ENCODE data around the gene TTC33.

The TTC33 gene

DNA sequence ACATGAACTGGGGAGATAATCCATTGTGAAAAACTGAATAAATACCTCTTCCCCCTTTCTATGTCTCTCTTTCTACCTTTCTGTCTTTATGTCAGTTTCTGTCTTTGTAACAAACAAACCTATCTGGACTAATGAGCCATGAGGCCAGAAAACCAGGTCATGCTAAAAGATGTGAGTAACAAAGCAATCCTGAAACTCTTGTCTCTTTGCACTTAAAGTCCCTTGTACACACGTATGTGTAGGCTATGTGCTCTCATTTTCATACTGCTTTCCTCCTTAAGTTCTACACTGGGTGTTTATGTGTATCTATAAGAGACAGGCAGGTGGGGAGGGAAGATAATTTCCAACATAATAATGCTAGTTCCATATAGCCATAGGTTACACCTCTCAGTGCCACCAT lies 199.9 kb downstream of the TTC33 start:
- Histone ChIP-seq H3K9me3 (ENCODE audit: insufficient read depth, low read length) (no peaks in the 10 kb centered on the region), H3K9ac (ENCODE audit: low read length) (no peak overlapping the region), H3K4me2 (ENCODE audit: low read length) (no peak overlapping the region), H3K27me3 (ENCODE audit: low read depth, low read length) (no peaks in the 10 kb centered on the region), H2AFZ (ENCODE audit: low read depth, low read length) (no peak overlapping the region), H3K79me2 (ENCODE audit: low read length) (no peaks in the 10 kb centered on the region), H4K20me1 (ENCODE audit: insufficient read depth, low read length) (no peaks in the 10 kb centered on the region), H3K36me3 (replicated peaks; ENCODE audit: low read depth, low read length) (no peaks in the 10 kb centered on the region), H3K4me3 (ENCODE audit: low read length) (no peak overlapping the region), H3K27ac (ENCODE audit: low read length) (no peak overlapping the region), H3K4me1 (ENCODE audit: low read length) (peaks cover 3% of the 10 kb centered on the region; the same call in 1 of the 2 replicates)
- TF ChIP-seq EZH2phosphoT487 (IDR thresholded peaks at IDR 0.05; ENCODE audit: low read depth): no peak
- TF ChIP-seq, protein P1, sequence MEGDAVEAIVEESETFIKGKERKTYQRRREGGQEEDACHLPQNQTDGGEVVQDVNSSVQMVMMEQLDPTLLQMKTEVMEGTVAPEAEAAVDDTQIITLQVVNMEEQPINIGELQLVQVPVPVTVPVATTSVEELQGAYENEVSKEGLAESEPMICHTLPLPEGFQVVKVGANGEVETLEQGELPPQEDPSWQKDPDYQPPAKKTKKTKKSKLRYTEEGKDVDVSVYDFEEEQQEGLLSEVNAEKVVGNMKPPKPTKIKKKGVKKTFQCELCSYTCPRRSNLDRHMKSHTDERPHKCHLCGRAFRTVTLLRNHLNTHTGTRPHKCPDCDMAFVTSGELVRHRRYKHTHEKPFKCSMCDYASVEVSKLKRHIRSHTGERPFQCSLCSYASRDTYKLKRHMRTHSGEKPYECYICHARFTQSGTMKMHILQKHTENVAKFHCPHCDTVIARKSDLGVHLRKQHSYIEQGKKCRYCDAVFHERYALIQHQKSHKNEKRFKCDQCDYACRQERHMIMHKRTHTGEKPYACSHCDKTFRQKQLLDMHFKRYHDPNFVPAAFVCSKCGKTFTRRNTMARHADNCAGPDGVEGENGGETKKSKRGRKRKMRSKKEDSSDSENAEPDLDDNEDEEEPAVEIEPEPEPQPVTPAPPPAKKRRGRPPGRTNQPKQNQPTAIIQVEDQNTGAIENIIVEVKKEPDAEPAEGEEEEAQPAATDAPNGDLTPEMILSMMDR (IDR thresholded peaks at IDR 0.05; ENCODE audit: low read depth, low read length): no peak

DNA sequence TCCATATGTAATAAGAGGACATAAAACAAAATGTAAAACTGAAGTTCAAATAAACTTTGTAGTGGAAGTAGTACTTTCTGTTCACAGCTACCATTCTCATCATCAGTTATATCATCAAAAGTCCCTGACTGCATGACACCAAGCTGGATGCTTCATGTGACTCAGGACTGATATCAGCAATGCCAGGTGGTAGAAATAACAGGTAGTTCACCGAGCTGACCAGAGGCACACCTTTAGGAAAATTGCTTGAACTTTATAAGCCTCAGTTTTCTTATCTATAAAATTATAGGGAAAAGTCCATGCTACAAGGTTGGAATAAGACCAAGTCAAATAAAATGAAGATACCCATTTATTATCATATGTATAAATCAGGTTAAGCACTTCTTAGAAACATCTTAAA lies 200.9 kb downstream of the TTC33 start:
- no peak overlapping the region for H3K27ac ChIP-seq (ENCODE audit: low read length)
- H3K79me2 ChIP-seq (ENCODE audit: low read length): no peaks in the 10 kb centered on the region
- H2AFZ ChIP-seq (ENCODE audit: low read depth, low read length): no peak overlapping the region
- no peaks in the 10 kb centered on the region for H4K20me1 ChIP-seq (ENCODE audit: insufficient read depth, low read length)
- TF ChIP-seq, protein P1 (IDR thresholded peaks at IDR 0.05; ENCODE audit: low read depth, low read length): no peak
- no peak for TF ChIP-seq EZH2phosphoT487 (IDR thresholded peaks at IDR 0.05; ENCODE audit: low read depth)
- peaks cover 3% of the 10 kb centered on the region; the same call in 1 of the 2 replicates for H3K4me1 ChIP-seq (ENCODE audit: low read length)
- H3K4me2 ChIP-seq (ENCODE audit: low read length): no peak overlapping the region
- H3K9ac ChIP-seq (ENCODE audit: low read length): no peak overlapping the region
- H3K4me3 ChIP-seq (ENCODE audit: low read length): no peak overlapping the region
- no peaks in the 10 kb centered on the region for H3K9me3 ChIP-seq (ENCODE audit: insufficient read depth, low read length)
- H3K36me3 ChIP-seq (replicated peaks; ENCODE audit: low read depth, low read length): no peaks in the 10 kb centered on the region
- no peaks in the 10 kb centered on the region for H3K27me3 ChIP-seq (ENCODE audit: low read depth, low read length)

DNA sequence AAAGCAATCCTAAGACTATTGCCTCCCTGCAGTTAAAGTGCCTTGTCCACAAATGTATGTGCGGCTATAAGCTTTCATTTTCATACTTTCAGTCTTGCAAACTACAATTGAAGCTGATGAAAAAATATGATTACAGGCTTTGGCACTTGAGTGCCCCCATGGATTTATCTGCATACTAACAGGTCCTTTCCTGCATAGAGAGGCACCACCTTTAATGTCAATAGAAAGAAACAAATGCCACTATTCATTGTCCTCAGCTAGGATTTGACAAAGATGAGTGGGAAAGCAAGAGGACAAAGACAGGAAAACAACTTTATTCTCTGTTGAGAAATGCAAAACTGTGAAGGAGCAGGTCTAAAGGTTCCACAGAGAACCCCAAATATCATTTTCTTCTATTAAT lies 201.7 kb downstream of the TTC33 start:
- Histone ChIP-seq H3K36me3 (replicated peaks; ENCODE audit: low read depth, low read length) (no peaks in the 10 kb centered on the region), H4K20me1 (ENCODE audit: insufficient read depth, low read length) (no peaks in the 10 kb centered on the region), H3K4me2 (ENCODE audit: low read length) (no peak overlapping the region), H3K27ac (ENCODE audit: low read length) (no peak overlapping the region), H3K79me2 (ENCODE audit: low read length) (no peaks in the 10 kb centered on the region), H3K9ac (ENCODE audit: low read length) (no peak overlapping the region), H3K9me3 (ENCODE audit: insufficient read depth, low read length) (no peaks in the 10 kb centered on the region), H3K4me1 (ENCODE audit: low read length) (peaks cover 3% of the 10 kb centered on the region; the same call in 1 of the 2 replicates), H3K4me3 (ENCODE audit: low read length) (no peak overlapping the region), H3K27me3 (ENCODE audit: low read depth, low read length) (no peaks in the 10 kb centered on the region), H2AFZ (ENCODE audit: low read depth, low read length) (no peak overlapping the region)
- TF ChIP-seq, protein P1 (IDR thresholded peaks at IDR 0.05; ENCODE audit: low read depth, low read length): no peak
- TF ChIP-seq EZH2phosphoT487 (IDR thresholded peaks at IDR 0.05; ENCODE audit: low read depth): no peak

DNA sequence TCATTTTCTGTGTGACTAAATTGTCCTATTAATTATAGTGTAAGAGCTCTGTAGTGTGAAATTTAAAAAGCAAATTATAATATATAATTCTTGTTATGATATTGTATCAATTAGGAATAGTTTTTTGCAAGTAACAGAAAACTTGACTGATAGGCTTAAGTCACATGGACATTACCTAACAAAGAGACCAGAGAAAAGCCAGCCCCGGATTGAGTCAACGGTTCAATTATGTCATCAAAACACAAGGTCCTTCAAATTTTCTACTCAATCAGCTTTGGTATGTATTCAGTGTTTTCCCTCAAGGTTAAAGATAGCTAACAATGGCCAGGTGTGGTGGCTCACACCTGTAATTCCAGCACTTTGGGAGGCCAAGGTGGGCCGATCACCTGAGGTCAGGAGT lies 202.8 kb downstream of the TTC33 start:
- Histone ChIP-seq H3K4me2 (ENCODE audit: low read length) (no peak overlapping the region), H3K4me1 (ENCODE audit: low read length) (peaks cover 3% of the 10 kb centered on the region; the same call in 1 of the 2 replicates), H3K9ac (ENCODE audit: low read length) (no peak overlapping the region), H2AFZ (ENCODE audit: low read depth, low read length) (no peak overlapping the region), H3K27me3 (ENCODE audit: low read depth, low read length) (no peaks in the 10 kb centered on the region), H3K27ac (ENCODE audit: low read length) (no peak overlapping the region), H4K20me1 (ENCODE audit: insufficient read depth, low read length) (no peaks in the 10 kb centered on the region), H3K9me3 (ENCODE audit: insufficient read depth, low read length) (no peaks in the 10 kb centered on the region), H3K4me3 (ENCODE audit: low read length) (no peak overlapping the region), H3K79me2 (ENCODE audit: low read length) (no peaks in the 10 kb centered on the region), H3K36me3 (replicated peaks; ENCODE audit: low read depth, low read length) (no peaks in the 10 kb centered on the region)
- TF ChIP-seq, protein P1 (IDR thresholded peaks at IDR 0.05; ENCODE audit: low read depth, low read length): no peak
- TF ChIP-seq EZH2phosphoT487 (IDR thresholded peaks at IDR 0.05; ENCODE audit: low read depth): no peak

All from OCI-LY3 (cell line).